GM12878 (cell line): ENCODE measurements around the gene CDC42BPA. TPM values are rescaled to one million over a fixed set of nuclear protein-coding genes. Genes with fewer than 3 reads are reported as not detected.

Source experiments
- ATAC-seq: fragments of 200-7000 bp; cut with Tn5 transposase; 3 replicates; pipeline ENCODE4 v1.9.1; 2020; ENCODE audit warnings: mild to moderate bottlenecking, moderate library complexity
- BruUV-seq: library from RNA; stranded (reverse); fragments of 400-500 nt; replicated peaks from 2 replicates; lab custom pipeline; 2021; lab: Mats Ljungman, UMichigan
- CTCF ChIA-PET: fragments of 300-600 bp; sonication (Branson Sonifier 250); formaldehyde crosslinking; extraction: SDS; loops from one replicate; lab custom pipeline; 2021; ENCODE audit warnings: inconsistent platforms; lab: Yijun Ruan, JAX
- POLR2A ChIA-PET: fragments of 350-600 bp; formaldehyde crosslinking; extraction: SDS; loops from one replicate; lab custom pipeline; 2021; ENCODE audit warnings: inconsistent platforms; lab: Charles Lee
- RAD21 ChIA-PET: fragments of 300-600 bp; sonication (Branson Sonifier 250); formaldehyde crosslinking; loops from one replicate; lab custom pipeline; 2023; ENCODE audit warnings: antibody characterized with exemption; ENCODE audit not compliant: unreplicated experiment; lab: Charles Lee
- SMC1A ChIA-PET: fragments of 300-600 bp; sonication (Branson Sonifier 250); formaldehyde crosslinking; loops from one replicate; lab custom pipeline; 2023; ENCODE audit not compliant: unreplicated experiment, uncharacterized antibody; lab: Charles Lee
- DNase-seq: peaks from one replicate; pipeline ENCODE4 v3.0.0-alpha.2; 2011; ENCODE audit warnings: low read depth, low spot score
- FAIRE-seq: peaks from 3 replicates; lab custom pipeline; 2011; peaks lifted over from hg19 to GRCh38; lab: Jason Lieb, UNC
- H2AFZ ChIP-seq: 2 replicates; pipeline ENCODE4 v1.6.0; 2011; ENCODE audit warnings: low read depth, low read length, control low read depth; ENCODE audit not compliant: control insufficient read depth
- H3K27ac ChIP-seq: 2 replicates; pipeline ENCODE4 v1.5.1; 2011; ENCODE audit warnings: control low read depth; ENCODE audit not compliant: control insufficient read depth, insufficient read depth
- H3K27me3 ChIP-seq, 2 experiments: replicated peaks in 1 of 2; 2 replicates each; pipeline versions ENCODE4 v1.6.0 to v1.6.1; 2011; ENCODE audit warnings: low read length in 1 of 2; ENCODE audit not compliant: control insufficient read depth in 2 of 2, insufficient read depth in 2 of 2
- H3K36me3 ChIP-seq, 2 experiments: 2 replicates each; pipeline ENCODE4 v1.5.1; 2011; ENCODE audit warnings: low read length in 1 of 2; ENCODE audit not compliant: control insufficient read depth in 2 of 2, insufficient read depth in 2 of 2
- H3K4me1 ChIP-seq: 2 replicates; pipeline ENCODE4 v1.6.1; 2011; ENCODE audit warnings: mild to moderate bottlenecking, low read length, moderate library complexity, mixed read lengths; ENCODE audit not compliant: control insufficient read depth, insufficient read depth
- H3K4me2 ChIP-seq: 2 replicates; pipeline ENCODE4 v1.6.0; 2011; ENCODE audit warnings: control low read depth; ENCODE audit not compliant: control insufficient read depth, insufficient read depth
- H3K4me3 ChIP-seq: fragments of 200-600 bp; sonication (generic); 2 replicates; pipeline ENCODE4 v1.5.1; 2016
- H3K79me2 ChIP-seq: 2 replicates; pipeline ENCODE4 v1.6.0; 2011; ENCODE audit warnings: low read length; ENCODE audit not compliant: control insufficient read depth, insufficient read depth
- H3K9ac ChIP-seq: 2 replicates; pipeline ENCODE4 v1.8.0; 2011; ENCODE audit warnings: low read length, control low read depth, mixed read lengths; ENCODE audit not compliant: control insufficient read depth, insufficient read depth
- H3K9me3 ChIP-seq: replicated peaks from 3 replicates; pipeline ENCODE4 v1.5.1; 2011; ENCODE audit warnings: mild to moderate bottlenecking, low read length; ENCODE audit not compliant: control insufficient read depth, insufficient read depth
- H4K20me1 ChIP-seq: 2 replicates; pipeline ENCODE4 v1.6.0; 2011; ENCODE audit not compliant: control insufficient read depth, insufficient read depth
- CEBPB ChIP-seq, 2 experiments: fragments of 150-350 bp in 1 of 2; IDR thresholded peaks; 2 replicates each; pipeline ENCODE4 v1.6.1; 2012 to 2014; ENCODE audit warnings: low read depth in 2 of 2, low read length in 2 of 2, borderline replicate concordance in 1 of 2, inconsistent platforms in 1 of 2
- CREB1 ChIP-seq: IDR thresholded peaks from 2 replicates; pipeline ENCODE4 v1.6.1; 2012; ENCODE audit warnings: low read depth, mild to moderate bottlenecking, inconsistent platforms
- E2F8 ChIP-seq: fragments of 450-650 bp; IDR thresholded peaks from 2 replicates; pipeline ENCODE4 v1.6.1; 2018; ENCODE audit warnings: mild to moderate bottlenecking, low read depth, moderate library complexity; ENCODE audit not compliant: partially characterized antibody
- GABPA ChIP-seq: IDR thresholded peaks from 2 replicates; pipeline ENCODE4 v1.6.1; 2014; ENCODE audit warnings: antibody characterized with exemption, low read depth, mild to moderate bottlenecking, inconsistent platforms
- IKZF1 ChIP-seq: fragments of 450-650 bp; conservative IDR thresholded peaks from 2 replicates; pipeline ENCODE4 v1.6.1; 2017; ENCODE audit warnings: antibody characterized with exemption, mild to moderate bottlenecking
- JUND ChIP-seq: IDR thresholded peaks from 2 replicates; pipeline ENCODE4 v1.6.1; 2012; ENCODE audit warnings: low read depth, mild to moderate bottlenecking, low read length, improper control_type of control experiment, moderate library complexity
- MYC ChIP-seq: IDR thresholded peaks from 2 replicates; pipeline ENCODE4 v1.6.1; 2011; ENCODE audit warnings: mild to moderate bottlenecking, low read length, moderate library complexity, inconsistent platforms; ENCODE audit not compliant: insufficient read depth, insufficient replicate concordance, insufficient read length, severe bottlenecking
- PBX3 ChIP-seq: IDR thresholded peaks from 2 replicates; pipeline ENCODE4 v1.6.1; 2011; ENCODE audit warnings: mild to moderate bottlenecking, low read depth, low read length, moderate library complexity; ENCODE audit not compliant: insufficient replicate concordance
- SIX5 ChIP-seq: IDR thresholded peaks from 2 replicates; pipeline ENCODE4 v1.6.1; 2011; ENCODE audit warnings: mild to moderate bottlenecking, low read depth, low read length, moderate library complexity; ENCODE audit not compliant: severe bottlenecking
- TCF12 ChIP-seq: IDR thresholded peaks from 2 replicates; pipeline ENCODE4 v1.6.1; 2011; ENCODE audit warnings: low read depth, mild to moderate bottlenecking, low read length
- ZNF622 ChIP-seq: fragments of 450-650 bp; IDR thresholded peaks from 2 replicates; pipeline ENCODE4 v1.6.1; 2017; ENCODE audit warnings: mild to moderate bottlenecking, inconsistent platforms
- in situ Hi-C: fragments of 300-500 bp; cut with MboI; formaldehyde crosslinking; loops from 9 replicates; pipeline ENCODE4 v1.14.3; 2018; ENCODE audit warnings: mixed read lengths
- intact Hi-C: fragments of 100-400 bp; cut with micrococcal nuclease; formaldehyde crosslinking; loops from one replicate; pipeline ENCODE4 v1.14.2; 2022; ENCODE audit not compliant: unreplicated experiment
- polyA plus RNA-seq, 11 experiments: library from polyadenylated mRNA; depleted of rRNA in 4 of 11; unstranded in 6 of 11; stranded (reverse) in 5 of 11; fragments of >200 nt; fragmentation: Nextera tagmentation in 4 of 11; fragmentation: Illumina TruSeq in 1 of 11; extraction: Ambion mirVana in 4 of 11; extraction: Trizol in 1 of 11; gene quantifications; 1 replicate in 1 of 11; 2 replicates in 10 of 11; pipeline versions ENCODE4 v1.2.1 to v1.2.3, GENCODE V29; 2011 to 2016; ENCODE audit warnings: inconsistent platforms in 2 of 11, missing spikeins in 2 of 11, low read depth in 1 of 11
- total RNA-seq, 4 experiments: library from RNA; depleted of rRNA in 3 of 4; stranded (reverse); fragments of >200 nt in 3 of 4; fragmentation: Illumina TruSeq in 1 of 4; extraction: Trizol in 1 of 4; gene quantifications; 2 replicates each; pipeline versions ENCODE4 v1.2.1 to v1.2.3, GENCODE V29; 2013 to 2021
- TF ChIP-seq, protein P1 (sequence below): fragments of 450-650 bp; formaldehyde crosslinking; IDR thresholded peaks from 2 replicates; pipeline ENCODE4 v1.4.0; 2022; ENCODE audit warnings: mild to moderate bottlenecking, moderate library complexity

Gene CDC42BPA
- total and polyA plus RNA-seq, 10 of the 15 experiments (the other 5 are each of a cell fraction or from before 2014, with no cell fraction given) = 0.02 to 0.52 (median 0.10) TPM

- TF ChIP-seq E2F8 (no peak), TCF12 (no peak)
- TF ChIP-seq, protein P1, sequence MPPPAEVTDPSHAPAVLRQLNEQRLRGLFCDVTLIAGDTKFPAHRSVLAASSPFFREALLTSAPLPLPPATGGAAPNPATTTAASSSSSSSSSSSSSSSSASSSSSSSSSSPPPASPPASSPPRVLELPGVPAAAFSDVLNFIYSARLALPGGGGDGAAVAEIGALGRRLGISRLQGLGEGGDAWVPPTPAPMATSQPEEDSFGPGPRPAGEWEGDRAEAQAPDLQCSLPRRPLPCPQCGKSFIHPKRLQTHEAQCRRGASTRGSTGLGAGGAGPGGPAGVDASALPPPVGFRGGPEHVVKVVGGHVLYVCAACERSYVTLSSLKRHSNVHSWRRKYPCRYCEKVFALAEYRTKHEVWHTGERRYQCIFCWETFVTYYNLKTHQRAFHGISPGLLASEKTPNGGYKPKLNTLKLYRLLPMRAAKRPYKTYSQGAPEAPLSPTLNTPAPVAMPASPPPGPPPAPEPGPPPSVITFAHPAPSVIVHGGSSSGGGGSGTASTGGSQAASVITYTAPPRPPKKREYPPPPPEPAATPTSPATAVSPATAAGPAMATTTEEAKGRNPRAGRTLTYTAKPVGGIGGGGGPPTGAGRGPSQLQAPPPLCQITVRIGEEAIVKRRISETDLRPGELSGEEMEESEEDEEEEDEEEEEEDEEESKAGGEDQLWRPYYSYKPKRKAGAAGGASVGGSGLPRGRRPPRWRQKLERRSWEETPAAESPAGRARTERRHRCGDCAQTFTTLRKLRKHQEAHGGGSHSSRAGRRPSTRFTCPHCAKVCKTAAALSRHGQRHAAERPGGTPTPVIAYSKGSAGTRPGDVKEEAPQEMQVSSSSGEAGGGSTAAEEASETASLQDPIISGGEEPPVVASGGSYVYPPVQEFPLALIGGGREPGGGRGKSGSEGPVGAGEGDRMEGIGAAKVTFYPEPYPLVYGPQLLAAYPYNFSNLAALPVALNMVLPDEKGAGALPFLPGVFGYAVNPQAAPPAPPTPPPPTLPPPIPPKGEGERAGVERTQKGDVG (CRISPR knock-in tag) = no peak
Observed at GRCh38 chr1:227242811-227243682, 75.2 kb downstream of the CDC42BPA start (continued).

- POLR2A ChIA-PET = no interaction called here
- Histone ChIP-seq H3K9ac (no peak overlapping the region), H3K27ac (no peak overlapping the region), H3K4me1 (no peaks in the 10 kb centered on the region), H3K4me3 (no peak overlapping the region), H3K9me3 (no peaks in the 10 kb centered on the region), H4K20me1 (no peaks in the 10 kb centered on the region), H3K79me2 (no peaks in the 10 kb centered on the region), H3K36me3 (no peaks in the 10 kb centered on the region), H3K4me2 (no peak overlapping the region), H2AFZ (no peak overlapping the region), H3K27me3 (no peaks in the 10 kb centered on the region)
- FAIRE-seq (no peak), DNase-seq (no peak), ATAC-seq (no peak)
- intact Hi-C loops (no loop called here), in situ Hi-C loops (no loop called here)
- SMC1A ChIA-PET = no interaction called here
- CTCF ChIA-PET = no interaction called here
- BruUV-seq = no TSS peak
- TF ChIP-seq ZNF622 (no peak), SIX5 (no peak), PBX3 (no peak), MYC (no peak), CEBPB (IDR thresholded peaks at IDR 0.05; ENCODE audit: borderline replicate concordance in 1 of 2, low read depth in 2 of 2, low read length in 2 of 2) (no peak), JUND (no peak), IKZF1 (no peak), GABPA (no peak), CREB1 (no peak)
- RAD21 ChIA-PET = no interaction called here
Observed at GRCh38 chr1:227240983-227241382, 77.3 kb downstream of the CDC42BPA start.
